H1 (cell line): ENCODE data around the gene HELZ2. TPM values are rescaled to one million over a fixed set of nuclear protein-coding genes. Genes with fewer than 3 reads are reported as not detected.

Source experiments
- CEBPB ChIP-seq: IDR thresholded peaks from 2 replicates; pipeline ENCODE4 v1.6.1; 2012; ENCODE audit warnings: low read depth, low read length
- EZH2 ChIP-seq: fragments of 200-600 bp; sonication (generic); IDR thresholded peaks from 2 replicates; pipeline ENCODE4 v1.7.1; 2012; ENCODE audit warnings: low read depth, mild to moderate bottlenecking, moderate library complexity, low read length, inconsistent platforms; ENCODE audit not compliant: severe bottlenecking
- SIX5 ChIP-seq: IDR thresholded peaks from 2 replicates; pipeline ENCODE4 v1.6.1; 2011; ENCODE audit warnings: mild to moderate bottlenecking, low read depth, low read length
- TBP ChIP-seq: IDR thresholded peaks from 2 replicates; pipeline ENCODE4 v1.6.1; 2011; ENCODE audit warnings: low read depth, low read length, improper control_type of control experiment
- polyA plus RNA-seq, 7 experiments: library from polyadenylated mRNA; depleted of rRNA in 3 of 7; stranded (reverse) in 5 of 7; unstranded in 2 of 7; fragments of >200 nt in 5 of 7; fragments of 200-250 nt in 2 of 7; gene quantifications; 1 replicate in 5 of 7; 2 replicates in 1 of 7; 4 replicates in 1 of 7; pipeline versions ENCODE4 v1.2.1 to v1.2.3, GENCODE V29; 2011 to 2013; ENCODE audit warnings: missing spikeins in 2 of 7, mixed read lengths in 2 of 7
- total RNA-seq: library from RNA; stranded (reverse); fragmentation: NEBNext Ultra II Directional; extraction: Animal tissue kit (Norgen Biotek cat#: 25700); gene quantifications from 2 replicates; pipeline ENCODE4 v1.2.1, GENCODE V29; 2021
- TF ChIP-seq, protein P1 (sequence below): fragments of 300-600 bp; sonication (generic); IDR thresholded peaks from 2 replicates; pipeline ENCODE4 v1.7.1; 2012; ENCODE audit warnings: low read length, moderate library complexity, mild to moderate bottlenecking, inconsistent platforms; ENCODE audit not compliant: insufficient replicate concordance
- TF ChIP-seq, protein P2 (sequence below): IDR thresholded peaks from 2 replicates; pipeline ENCODE4 v1.6.1; 2012; ENCODE audit warnings: inconsistent platforms

HELZ2 gene
- total and polyA plus RNA-seq, 2 of the 8 experiments (the other 6 are each of a cell fraction or from before 2014, with no cell fraction given), result 7.9 to 17.5 TPM

DNA sequence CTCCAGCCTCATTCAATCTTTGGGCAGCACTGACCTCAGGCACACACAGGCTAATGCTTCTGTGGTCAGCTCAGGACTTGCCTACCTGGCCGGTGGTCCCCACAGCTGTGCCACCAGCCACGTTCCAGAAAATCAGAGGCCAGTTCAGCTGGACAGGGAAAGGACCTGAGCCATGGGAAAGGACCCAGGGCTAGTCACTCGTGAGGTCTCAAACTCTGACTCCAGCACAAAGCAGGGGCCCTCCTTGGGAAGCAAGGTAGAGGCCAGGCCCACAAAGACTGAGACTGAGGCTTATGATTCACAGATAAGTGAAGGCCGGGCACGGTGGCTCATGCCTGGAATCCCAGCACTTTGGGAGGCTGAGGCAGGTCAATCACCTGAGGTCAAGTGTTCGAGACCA lies 22.4 kb upstream of the HELZ2 start (continued):
- TF ChIP-seq, protein P1, sequence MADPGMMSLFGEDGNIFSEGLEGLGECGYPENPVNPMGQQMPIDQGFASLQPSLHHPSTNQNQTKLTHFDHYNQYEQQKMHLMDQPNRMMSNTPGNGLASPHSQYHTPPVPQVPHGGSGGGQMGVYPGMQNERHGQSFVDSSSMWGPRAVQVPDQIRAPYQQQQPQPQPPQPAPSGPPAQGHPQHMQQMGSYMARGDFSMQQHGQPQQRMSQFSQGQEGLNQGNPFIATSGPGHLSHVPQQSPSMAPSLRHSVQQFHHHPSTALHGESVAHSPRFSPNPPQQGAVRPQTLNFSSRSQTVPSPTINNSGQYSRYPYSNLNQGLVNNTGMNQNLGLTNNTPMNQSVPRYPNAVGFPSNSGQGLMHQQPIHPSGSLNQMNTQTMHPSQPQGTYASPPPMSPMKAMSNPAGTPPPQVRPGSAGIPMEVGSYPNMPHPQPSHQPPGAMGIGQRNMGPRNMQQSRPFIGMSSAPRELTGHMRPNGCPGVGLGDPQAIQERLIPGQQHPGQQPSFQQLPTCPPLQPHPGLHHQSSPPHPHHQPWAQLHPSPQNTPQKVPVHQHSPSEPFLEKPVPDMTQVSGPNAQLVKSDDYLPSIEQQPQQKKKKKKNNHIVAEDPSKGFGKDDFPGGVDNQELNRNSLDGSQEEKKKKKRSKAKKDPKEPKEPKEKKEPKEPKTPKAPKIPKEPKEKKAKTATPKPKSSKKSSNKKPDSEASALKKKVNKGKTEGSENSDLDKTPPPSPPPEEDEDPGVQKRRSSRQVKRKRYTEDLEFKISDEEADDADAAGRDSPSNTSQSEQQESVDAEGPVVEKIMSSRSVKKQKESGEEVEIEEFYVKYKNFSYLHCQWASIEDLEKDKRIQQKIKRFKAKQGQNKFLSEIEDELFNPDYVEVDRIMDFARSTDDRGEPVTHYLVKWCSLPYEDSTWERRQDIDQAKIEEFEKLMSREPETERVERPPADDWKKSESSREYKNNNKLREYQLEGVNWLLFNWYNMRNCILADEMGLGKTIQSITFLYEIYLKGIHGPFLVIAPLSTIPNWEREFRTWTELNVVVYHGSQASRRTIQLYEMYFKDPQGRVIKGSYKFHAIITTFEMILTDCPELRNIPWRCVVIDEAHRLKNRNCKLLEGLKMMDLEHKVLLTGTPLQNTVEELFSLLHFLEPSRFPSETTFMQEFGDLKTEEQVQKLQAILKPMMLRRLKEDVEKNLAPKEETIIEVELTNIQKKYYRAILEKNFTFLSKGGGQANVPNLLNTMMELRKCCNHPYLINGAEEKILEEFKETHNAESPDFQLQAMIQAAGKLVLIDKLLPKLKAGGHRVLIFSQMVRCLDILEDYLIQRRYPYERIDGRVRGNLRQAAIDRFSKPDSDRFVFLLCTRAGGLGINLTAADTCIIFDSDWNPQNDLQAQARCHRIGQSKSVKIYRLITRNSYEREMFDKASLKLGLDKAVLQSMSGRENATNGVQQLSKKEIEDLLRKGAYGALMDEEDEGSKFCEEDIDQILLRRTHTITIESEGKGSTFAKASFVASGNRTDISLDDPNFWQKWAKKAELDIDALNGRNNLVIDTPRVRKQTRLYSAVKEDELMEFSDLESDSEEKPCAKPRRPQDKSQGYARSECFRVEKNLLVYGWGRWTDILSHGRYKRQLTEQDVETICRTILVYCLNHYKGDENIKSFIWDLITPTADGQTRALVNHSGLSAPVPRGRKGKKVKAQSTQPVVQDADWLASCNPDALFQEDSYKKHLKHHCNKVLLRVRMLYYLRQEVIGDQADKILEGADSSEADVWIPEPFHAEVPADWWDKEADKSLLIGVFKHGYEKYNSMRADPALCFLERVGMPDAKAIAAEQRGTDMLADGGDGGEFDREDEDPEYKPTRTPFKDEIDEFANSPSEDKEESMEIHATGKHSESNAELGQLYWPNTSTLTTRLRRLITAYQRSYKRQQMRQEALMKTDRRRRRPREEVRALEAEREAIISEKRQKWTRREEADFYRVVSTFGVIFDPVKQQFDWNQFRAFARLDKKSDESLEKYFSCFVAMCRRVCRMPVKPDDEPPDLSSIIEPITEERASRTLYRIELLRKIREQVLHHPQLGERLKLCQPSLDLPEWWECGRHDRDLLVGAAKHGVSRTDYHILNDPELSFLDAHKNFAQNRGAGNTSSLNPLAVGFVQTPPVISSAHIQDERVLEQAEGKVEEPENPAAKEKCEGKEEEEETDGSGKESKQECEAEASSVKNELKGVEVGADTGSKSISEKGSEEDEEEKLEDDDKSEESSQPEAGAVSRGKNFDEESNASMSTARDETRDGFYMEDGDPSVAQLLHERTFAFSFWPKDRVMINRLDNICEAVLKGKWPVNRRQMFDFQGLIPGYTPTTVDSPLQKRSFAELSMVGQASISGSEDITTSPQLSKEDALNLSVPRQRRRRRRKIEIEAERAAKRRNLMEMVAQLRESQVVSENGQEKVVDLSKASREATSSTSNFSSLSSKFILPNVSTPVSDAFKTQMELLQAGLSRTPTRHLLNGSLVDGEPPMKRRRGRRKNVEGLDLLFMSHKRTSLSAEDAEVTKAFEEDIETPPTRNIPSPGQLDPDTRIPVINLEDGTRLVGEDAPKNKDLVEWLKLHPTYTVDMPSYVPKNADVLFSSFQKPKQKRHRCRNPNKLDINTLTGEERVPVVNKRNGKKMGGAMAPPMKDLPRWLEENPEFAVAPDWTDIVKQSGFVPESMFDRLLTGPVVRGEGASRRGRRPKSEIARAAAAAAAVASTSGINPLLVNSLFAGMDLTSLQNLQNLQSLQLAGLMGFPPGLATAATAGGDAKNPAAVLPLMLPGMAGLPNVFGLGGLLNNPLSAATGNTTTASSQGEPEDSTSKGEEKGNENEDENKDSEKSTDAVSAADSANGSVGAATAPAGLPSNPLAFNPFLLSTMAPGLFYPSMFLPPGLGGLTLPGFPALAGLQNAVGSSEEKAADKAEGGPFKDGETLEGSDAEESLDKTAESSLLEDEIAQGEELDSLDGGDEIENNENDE, result no peak
- TF ChIP-seq CEBPB, result no peak
- no peak for TF ChIP-seq TBP
- no peak for TF ChIP-seq SIX5
- no peak for TF ChIP-seq EZH2
- TF ChIP-seq, protein P2, sequence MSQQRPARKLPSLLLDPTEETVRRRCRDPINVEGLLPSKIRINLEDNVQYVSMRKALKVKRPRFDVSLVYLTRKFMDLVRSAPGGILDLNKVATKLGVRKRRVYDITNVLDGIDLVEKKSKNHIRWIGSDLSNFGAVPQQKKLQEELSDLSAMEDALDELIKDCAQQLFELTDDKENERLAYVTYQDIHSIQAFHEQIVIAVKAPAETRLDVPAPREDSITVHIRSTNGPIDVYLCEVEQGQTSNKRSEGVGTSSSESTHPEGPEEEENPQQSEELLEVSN, result no peak
